ENCODE data around the gene ARL14EP. TPM values are rescaled to one million over a fixed set of nuclear protein-coding genes. Genes with fewer than 3 reads are reported as not detected.

ARL14EP gene
- total RNA-seq, 1 experiment from 2014 or later = 15.3 TPM

GRCh38 chr11:30358536-30358935 is 35.6 kb downstream of the ARL14EP start:
- peaks cover 4% of the 10 kb centered on the region; the same call in 1 of the 2 replicates for H3K4me1 Mint-ChIP-seq
- POLR2A ChIA-PET = no interaction called here
- H3K9me3 Mint-ChIP-seq = peaks cover 6% of the 10 kb centered on the region
- H3K4me3 Mint-ChIP-seq = no peak overlapping the region
- no peaks in the 10 kb centered on the region for H3K36me3 Mint-ChIP-seq
- CTCF ChIA-PET = no interaction called here
- no peak for TF ChIP-seq ETV6 (CRISPR knock-in tag; IDR thresholded peaks at IDR 0.05)
- TF ChIP-seq CTCF (IDR thresholded peaks at IDR 0.05) = no peak
- no peak for TF ChIP-seq NFE2L1 (CRISPR knock-in tag; IDR thresholded peaks at IDR 0.05)
- no peak for TF ChIP-seq CREM (CRISPR knock-in tag; IDR thresholded peaks at IDR 0.05)
- TF ChIP-seq TP53 (CRISPR knock-in tag; IDR thresholded peaks at IDR 0.05) = no peak
- no peak for TF ChIP-seq HMGXB4 (CRISPR knock-in tag; IDR thresholded peaks at IDR 0.05)
- no peak for TF ChIP-seq ZNF281 (CRISPR knock-in tag; IDR thresholded peaks at IDR 0.05)
- TF ChIP-seq SMAD3 (CRISPR knock-in tag; IDR thresholded peaks at IDR 0.05; ENCODE audit: borderline replicate concordance) = no peak
- TF ChIP-seq STAT6 (CRISPR knock-in tag; conservative IDR thresholded peaks at IDR 0.05; ENCODE audit: low read depth) = no peak
- TF ChIP-seq MAX (CRISPR knock-in tag; IDR thresholded peaks at IDR 0.05) = no peak
- no peak for TF ChIP-seq MLX (CRISPR knock-in tag; IDR thresholded peaks at IDR 0.05)
- TF ChIP-seq NR3C1 (CRISPR knock-in tag; conservative IDR thresholded peaks at IDR 0.05; ENCODE audit: low read depth) = no peak
- TF ChIP-seq ATF1 (CRISPR knock-in tag; IDR thresholded peaks at IDR 0.05) = no peak
- TF ChIP-seq IRF2 (CRISPR knock-in tag; IDR thresholded peaks at IDR 0.05; ENCODE audit: borderline replicate concordance, low read depth) = no peak
- no peak for TF ChIP-seq NR2C2 (CRISPR knock-in tag; IDR thresholded peaks at IDR 0.05)
- no peak for TF ChIP-seq TCF7 (CRISPR knock-in tag; IDR thresholded peaks at IDR 0.05; ENCODE audit: low read depth)
- TF ChIP-seq IRF1 (CRISPR knock-in tag; IDR thresholded peaks at IDR 0.05) = no peak
- TF ChIP-seq TEAD1 (CRISPR knock-in tag; IDR thresholded peaks at IDR 0.05) = no peak
- peaks cover 6% of the 10 kb centered on the region; the same call in 1 of the 2 replicates for H3K27me3 Mint-ChIP-seq (ENCODE audit: low read depth)
- no peak overlapping the region for H3K27ac Mint-ChIP-seq
- DNase-seq (ENCODE audit: low spot score) (no peak), ATAC-seq (no peak)

Data from WTC11 (cell line).